Mesodermal cell (in vitro differentiated cells): Measurements from ENCODE around the gene FUCA1.

Source experiments
- H3K27ac ChIP-seq: 2 replicates; pipeline ENCODE4 v1.7.0; 2013; ENCODE audit warnings: mild to moderate bottlenecking, low read depth, low read length, moderate library complexity; ENCODE audit not compliant: severe bottlenecking
- H3K36me3 ChIP-seq: 2 replicates; pipeline ENCODE4 v1.7.1; 2013; ENCODE audit warnings: mild to moderate bottlenecking, low read length, moderate library complexity; ENCODE audit not compliant: control insufficient read depth, insufficient read depth
- H3K4me1 ChIP-seq: one replicate; pipeline ENCODE4 v1.7.1; 2013; ENCODE audit warnings: mild to moderate bottlenecking, low read length; ENCODE audit not compliant: insufficient read depth, control insufficient read depth, poor library complexity, severe bottlenecking
- H3K4me3 ChIP-seq: 2 replicates; pipeline ENCODE4 v1.7.0; 2013; ENCODE audit warnings: low read length, control low read depth, mild to moderate bottlenecking; ENCODE audit not compliant: insufficient read depth, poor library complexity, severe bottlenecking; ENCODE audit errors: extremely low read depth
- H3K9me3 ChIP-seq: 2 replicates; pipeline ENCODE4 v1.7.1; 2013; ENCODE audit warnings: mild to moderate bottlenecking, low read length, moderate library complexity; ENCODE audit not compliant: control insufficient read depth
- WGBS, 2 experiments: methylation state at CpG; one replicate each; pipeline ENCODE4 v1.1.5; 2013; ENCODE audit warnings: missing lambda C conversion rate in 2 of 2; ENCODE audit not compliant: insufficient coverage in 2 of 2; 5-methylcytosine and 5-hydroxymethylcytosine counted together

Gene FUCA1

DNA sequence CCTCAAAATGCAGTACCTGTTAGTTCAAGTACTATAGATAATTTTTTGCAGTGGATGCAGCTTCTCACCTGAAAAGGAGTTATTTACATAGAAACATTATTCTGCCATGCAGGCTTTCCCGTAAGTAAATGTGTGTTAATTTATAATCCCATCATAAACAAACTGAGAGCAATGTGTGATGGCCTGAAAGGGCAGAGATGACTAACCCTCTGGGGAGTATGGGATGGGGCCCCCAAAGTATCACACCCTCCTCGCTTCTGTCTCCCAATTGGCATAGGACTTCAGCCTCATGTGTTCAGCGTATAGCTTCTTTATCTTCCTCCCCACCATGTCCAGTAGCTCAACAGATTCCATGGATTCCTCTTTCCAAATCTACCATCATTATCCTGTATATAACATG lies 50.5 kb downstream of the FUCA1 start:
- H3K4me1 ChIP-seq = no peaks in the 10 kb centered on the region
- no peaks in the 10 kb centered on the region for H3K9me3 ChIP-seq
- peaks cover 33% of the 10 kb centered on the region for H3K36me3 ChIP-seq
- 86 to 94% methylated on average over 2 of the region's 3 CpGs for WGBS, 2 experiments
- no peak overlapping the region for H3K27ac ChIP-seq
- H3K4me3 ChIP-seq = no peak overlapping the region

DNA sequence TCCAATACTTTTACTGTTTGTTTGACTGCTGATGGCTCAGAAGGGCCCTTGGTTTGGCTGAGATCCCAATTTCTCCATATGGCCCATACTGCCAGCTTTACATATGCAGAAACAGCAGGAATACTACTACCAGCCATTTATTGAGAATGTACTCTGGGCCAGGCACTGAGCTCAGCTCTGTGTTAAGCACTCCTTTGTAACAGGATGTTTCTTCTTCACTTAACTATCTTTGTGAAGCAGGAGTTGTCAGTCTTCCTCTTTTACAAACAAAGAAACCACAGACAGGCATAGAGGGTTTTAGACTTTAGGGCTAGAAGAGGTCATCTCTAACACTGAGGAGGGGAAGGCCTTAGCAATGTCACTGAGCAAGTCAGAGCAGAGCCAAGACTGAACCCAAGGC lies 51.2 kb downstream of the FUCA1 start:
- H3K27ac ChIP-seq = no peak overlapping the region
- H3K9me3 ChIP-seq = no peaks in the 10 kb centered on the region
- no peaks in the 10 kb centered on the region for H3K4me1 ChIP-seq
- H3K36me3 ChIP-seq = peaks cover 33% of the 10 kb centered on the region
- no peak overlapping the region for H3K4me3 ChIP-seq

DNA sequence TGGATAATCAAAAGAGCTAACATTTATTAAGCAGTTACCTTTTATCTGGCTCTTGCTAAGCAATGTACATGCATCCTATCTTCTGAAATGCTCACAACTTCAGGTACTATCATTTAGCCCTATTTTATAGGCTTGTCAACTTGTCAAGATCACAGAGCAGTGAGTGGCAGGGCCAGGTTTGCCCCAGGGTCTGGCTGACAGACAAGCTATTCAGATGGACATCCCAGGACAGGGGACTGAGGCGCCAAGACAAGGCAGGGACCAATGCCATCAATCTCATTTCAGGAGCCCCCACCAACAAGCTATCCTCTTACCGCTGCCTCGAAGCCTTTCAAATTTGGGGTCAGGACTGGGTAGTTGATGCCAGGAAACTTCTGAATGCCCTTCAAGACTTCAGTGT lies 51.7 kb downstream of the FUCA1 start:
- Histone ChIP-seq H3K4me1 (no peaks in the 10 kb centered on the region), H3K36me3 (peaks cover 33% of the 10 kb centered on the region), H3K9me3 (no peaks in the 10 kb centered on the region), H3K4me3 (no peak overlapping the region), H3K27ac (no peak overlapping the region)
- 85 to 100% methylated on average over 1 to 3 of the region's 3 CpGs for WGBS, 2 experiments

DNA sequence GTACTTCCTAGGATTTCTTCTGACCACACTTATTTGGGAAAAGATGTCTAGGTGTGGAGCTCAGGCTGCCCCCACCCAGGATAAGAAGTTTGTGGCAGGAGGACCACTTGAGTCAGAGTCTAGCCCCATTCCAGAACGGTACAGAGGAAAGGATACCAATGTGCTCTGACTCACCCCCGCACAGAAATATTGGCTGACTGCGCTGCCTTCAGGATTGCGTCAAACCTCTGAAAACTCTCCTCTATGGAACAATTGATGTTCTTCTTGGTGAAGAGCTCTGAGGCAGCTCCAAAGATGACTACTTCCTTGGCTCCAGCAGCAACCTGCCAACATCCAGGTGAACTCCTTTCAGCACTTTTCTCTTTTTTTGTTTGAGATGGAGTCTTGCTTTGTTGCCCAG lies 54.1 kb downstream of the FUCA1 start:
- Histone ChIP-seq H3K27ac (no peak overlapping the region), H3K9me3 (no peaks in the 10 kb centered on the region), H3K4me1 (no peaks in the 10 kb centered on the region), H3K4me3 (no peak overlapping the region), H3K36me3 (peaks cover 29% of the 10 kb centered on the region)
- 97 to 100% methylated on average over 4 of the region's 4 CpGs for WGBS, 2 experiments

DNA sequence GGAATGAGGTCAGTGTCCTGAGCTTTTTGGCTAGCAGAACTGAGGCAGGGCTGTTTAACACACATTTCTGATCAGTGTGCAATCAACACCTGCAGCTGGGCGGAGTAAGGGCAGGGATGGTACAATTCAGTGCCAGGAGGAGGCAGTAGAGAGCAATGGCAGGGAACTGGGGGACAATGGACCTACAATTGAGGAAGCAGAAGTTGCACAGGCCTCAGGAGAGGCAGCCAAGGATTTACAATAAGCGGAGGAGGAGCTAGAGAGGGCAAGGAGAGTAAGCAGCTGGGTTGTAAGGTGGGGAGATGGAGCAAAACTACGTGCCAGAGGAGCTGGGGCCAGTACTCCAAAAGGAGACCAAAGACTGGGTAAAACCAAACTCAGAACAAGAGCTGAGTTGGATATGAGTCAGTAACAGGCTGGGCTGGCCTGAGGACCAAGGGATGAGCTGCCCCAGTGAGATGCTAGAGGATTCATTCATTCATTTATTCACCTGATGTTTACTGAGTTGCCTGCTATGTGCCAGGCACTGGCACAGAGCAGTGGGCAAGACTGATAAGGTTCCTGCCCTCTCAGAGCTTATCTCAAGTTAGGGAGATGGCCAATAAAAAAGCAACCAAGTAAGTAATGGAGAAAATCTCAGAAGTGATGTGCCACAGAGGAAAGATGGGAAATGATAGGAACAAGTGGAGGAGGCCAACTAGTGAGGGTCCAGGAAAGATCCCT lies 57.1 kb downstream of the FUCA1 start:
- Histone ChIP-seq H3K36me3 (peaks cover 24% of the 10 kb centered on the region), H3K4me1 (no peaks in the 10 kb centered on the region), H3K9me3 (no peaks in the 10 kb centered on the region), H3K27ac (no peak overlapping the region), H3K4me3 (no peak overlapping the region)
- 69 to 77% methylated on average over 3 of the region's 3 CpGs for whole genome bisulfite sequencing, 2 experiments

DNA sequence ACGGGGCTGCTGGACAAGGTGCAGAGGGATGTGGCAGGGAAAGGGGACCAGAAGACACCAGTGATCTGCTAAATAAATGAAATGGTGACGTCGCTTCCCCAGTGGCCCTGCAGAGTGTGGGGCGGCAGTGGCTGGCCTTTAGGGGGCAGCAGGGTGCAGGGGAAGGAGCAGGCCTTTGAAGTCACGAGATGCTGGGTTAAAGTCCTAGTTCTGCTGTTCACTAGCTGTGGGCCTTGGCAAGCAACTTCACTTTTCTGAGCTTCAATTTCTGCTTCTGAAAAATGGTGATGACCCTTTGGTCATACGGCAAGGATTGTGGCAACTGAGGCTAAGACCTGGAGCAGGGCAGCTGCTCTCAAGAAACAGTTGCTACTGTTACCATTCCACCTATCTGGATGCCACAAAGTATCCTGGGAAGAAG lies 58.3 kb downstream of the FUCA1 start:
- H3K27ac ChIP-seq = no peak overlapping the region
- H3K4me3 ChIP-seq = no peak overlapping the region
- WGBS, 2 experiments = 25 to 30% methylated on average over 5 to 6 of the region's 6 CpGs
- H3K36me3 ChIP-seq = peaks cover 19% of the 10 kb centered on the region
- no peaks in the 10 kb centered on the region for H3K4me1 ChIP-seq
- H3K9me3 ChIP-seq = no peaks in the 10 kb centered on the region

DNA sequence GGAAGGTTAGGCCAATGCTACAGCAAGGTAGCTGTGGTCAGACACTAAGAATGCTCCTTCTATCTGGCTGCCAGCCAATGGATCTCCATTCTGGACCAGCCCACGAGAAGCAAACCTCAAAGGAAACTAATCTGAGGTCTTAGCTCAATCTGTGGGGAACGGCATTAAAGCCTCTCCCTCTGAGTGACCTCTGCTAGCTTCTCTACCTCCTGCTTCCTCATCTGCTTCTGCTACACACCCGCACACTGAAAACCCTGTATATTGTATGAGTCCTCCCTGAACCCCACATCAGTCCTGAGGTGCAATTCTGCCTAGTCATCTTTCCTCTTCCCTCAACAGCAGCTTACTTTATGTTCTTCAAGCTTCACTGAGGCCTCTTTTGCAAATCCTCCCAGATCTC lies 60.6 kb downstream of the FUCA1 start:
- 86 to 96% methylated on average over 2 of the region's 3 CpGs for WGBS, 2 experiments
- H3K4me1 ChIP-seq = no peaks in the 10 kb centered on the region
- H3K27ac ChIP-seq = no peak overlapping the region
- no peak overlapping the region for H3K4me3 ChIP-seq
- H3K36me3 ChIP-seq = peaks cover 9% of the 10 kb centered on the region
- H3K9me3 ChIP-seq = no peaks in the 10 kb centered on the region

DNA sequence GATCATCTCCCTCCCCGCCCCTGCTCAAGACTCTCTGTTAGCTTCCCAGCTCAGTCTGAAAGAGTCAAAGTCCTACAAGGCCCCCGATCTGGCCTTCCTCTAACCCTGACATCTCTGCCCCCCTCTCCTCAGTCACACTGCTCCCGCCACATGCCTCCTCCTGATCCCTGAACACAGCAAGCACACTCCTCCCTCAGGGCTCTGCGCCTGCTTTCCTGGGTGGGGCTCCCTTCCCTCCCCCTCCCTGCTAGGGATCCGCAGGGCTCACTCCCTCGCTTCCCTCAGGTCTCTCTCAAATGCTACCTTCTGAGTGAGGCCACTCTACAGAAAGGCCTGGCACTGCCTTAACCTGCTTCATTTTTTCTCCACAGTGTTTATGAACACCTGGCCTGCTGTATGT lies 61.8 kb downstream of the FUCA1 start:
- no peaks in the 10 kb centered on the region for H3K9me3 ChIP-seq
- WGBS, 2 experiments = 82 to 91% methylated on average over 4 to 6 of the region's 6 CpGs
- no peak overlapping the region for H3K27ac ChIP-seq
- H3K36me3 ChIP-seq = peaks cover 9% of the 10 kb centered on the region
- peaks cover 1% of the 10 kb centered on the region for H3K4me1 ChIP-seq
- H3K4me3 ChIP-seq = no peak overlapping the region

DNA sequence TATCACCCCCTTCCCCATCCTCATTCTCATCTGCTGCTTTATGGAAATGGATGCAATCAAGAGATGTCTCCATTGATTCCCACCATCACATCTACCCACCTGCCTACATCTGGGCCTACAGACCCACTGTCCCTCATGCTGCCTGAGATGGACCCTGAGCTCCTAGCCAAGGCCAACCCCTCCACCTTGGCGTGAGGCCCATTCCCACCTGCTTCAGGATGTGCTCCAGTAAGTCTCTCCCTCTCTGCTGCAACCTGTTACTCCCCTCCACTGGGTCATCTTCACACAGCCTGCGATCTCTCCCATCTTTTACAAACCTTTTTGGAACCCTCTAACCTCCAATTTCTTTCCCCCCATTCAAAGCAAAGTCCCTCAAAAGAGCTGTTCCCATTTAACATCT lies 63.1 kb downstream of the FUCA1 start:
- WGBS, 2 experiments = 88 to 95% methylated on average over 2 of the region's 2 CpGs
- Histone ChIP-seq H3K36me3 (peaks cover 9% of the 10 kb centered on the region), H3K27ac (no peak overlapping the region), H3K4me1 (peaks cover 3% of the 10 kb centered on the region), H3K9me3 (no peaks in the 10 kb centered on the region), H3K4me3 (no peak overlapping the region)

DNA sequence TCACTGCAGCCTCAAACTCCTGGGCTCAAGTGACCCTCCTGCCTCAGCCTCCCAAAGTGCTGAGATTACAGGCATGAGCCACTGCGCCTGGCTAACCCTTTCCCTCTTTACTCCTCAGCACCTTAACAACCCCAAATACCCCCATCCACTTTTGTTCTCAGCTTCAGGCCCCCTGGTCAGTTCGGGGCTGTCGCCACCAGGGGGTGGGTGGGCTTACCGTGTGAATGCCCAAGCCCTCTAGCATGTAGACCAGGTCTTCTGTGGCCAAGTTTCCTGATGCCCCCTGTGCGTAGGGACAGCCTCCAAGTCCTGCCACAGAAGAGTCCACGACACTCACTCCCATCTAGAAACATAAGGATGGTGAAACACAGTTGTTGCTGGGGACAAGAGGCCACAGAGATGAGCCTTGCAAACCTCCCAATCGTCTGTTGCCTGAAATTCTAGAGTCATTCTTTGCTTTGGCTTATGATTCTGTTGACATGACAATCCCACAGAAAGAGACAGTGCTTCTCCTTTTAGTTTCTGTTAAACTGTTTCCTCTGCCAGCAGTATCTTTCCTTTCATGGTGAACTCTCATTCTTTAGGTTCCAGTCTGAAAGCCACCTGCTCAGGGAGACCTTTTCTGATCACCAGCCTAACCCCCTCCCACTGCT lies 63.8 kb downstream of the FUCA1 start:
- Histone ChIP-seq H3K36me3 (peaks cover 9% of the 10 kb centered on the region), H3K4me3 (no peak overlapping the region), H3K9me3 (no peaks in the 10 kb centered on the region), H3K27ac (no peak overlapping the region), H3K4me1 (peaks cover 6% of the 10 kb centered on the region)
- WGBS, 2 experiments = 81 to 88% methylated on average over 4 to 7 of the region's 7 CpGs

DNA sequence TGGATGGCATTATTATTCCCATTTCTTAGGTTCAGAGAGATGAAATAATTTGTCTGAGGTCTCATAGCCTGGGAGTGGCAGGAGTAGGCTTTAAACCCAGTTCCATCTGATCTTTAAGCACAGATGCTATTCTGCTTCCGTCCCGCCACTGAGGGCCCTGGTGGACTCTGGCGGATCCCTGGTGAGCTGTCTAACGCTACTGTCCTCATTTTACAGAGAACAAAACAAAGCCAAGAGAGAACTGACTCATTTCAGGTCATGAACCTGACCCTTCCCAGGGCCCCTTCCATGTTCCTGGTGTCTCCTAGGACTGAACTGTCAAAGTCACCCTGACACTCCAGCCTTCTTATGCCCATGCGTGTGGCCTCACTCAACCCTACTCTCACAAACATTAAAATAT lies 64.4 kb downstream of the FUCA1 start:
- peaks cover 13% of the 10 kb centered on the region for H3K4me1 ChIP-seq
- H3K27ac ChIP-seq = no peak overlapping the region
- H3K36me3 ChIP-seq = peaks cover 12% of the 10 kb centered on the region
- no peaks in the 10 kb centered on the region for H3K9me3 ChIP-seq
- WGBS, 2 experiments = 94 to 95% methylated on average over 5 of the region's 5 CpGs
- no peak overlapping the region for H3K4me3 ChIP-seq
